NCI-H1436 treated with DMSO at 0.1 percent for 48 hours (cell line): Measurements from ENCODE around the gene MCRIP1.
A peak's percentile ranks its signal among the peaks of the same experiment; 100 is the strongest.
"Not testable (repeated sequence)": the region's sequence is repeated elsewhere in the genome, so short reads cannot be mapped to it uniquely, and the experiment has no call there.

ENCODE experiments used
- DNase-seq: peaks from one replicate; lab custom pipeline; 2025; lab: John Stamatoyannopoulos, UW

The MCRIP1 gene

GRCh38 chr17:81840826-81841778 lies 8.0 kb upstream of the MCRIP1 start:
- no peak for DNase-seq

- DNase-seq = not testable (repeated sequence)
Measured at GRCh38 chr17:81840059-81840458, 7.0 kb upstream of the MCRIP1 start.

GRCh38 chr17:81839301-81839700 lies 6.2 kb upstream of the MCRIP1 start:
- no peak for DNase-seq

GRCh38 chr17:81838753-81839255 lies 5.7 kb upstream of the MCRIP1 start:
- DNase-seq = no peak

- DNase-seq = no peak
Measured at GRCh38 chr17:81837641-81838040, 4.5 kb upstream of the MCRIP1 start.

- DNase-seq = no peak
Measured at GRCh38 chr17:81834831-81835267, 1.8 kb upstream of the MCRIP1 start, which contains the start of gene PPP1R27. Gene PPP1R27 (minus strand): TSS chr17:81835050. CDS start chr17:81834953, 97 bp downstream.

GRCh38 chr17:81833921-81834830 lies 1.1 kb upstream of the MCRIP1 start:
- DNase-seq = no peak

GRCh38 chr17:81832608-81833159 lies 407 bp downstream of the MCRIP1 start:
- no peak for DNase-seq

- DNase-seq = no peak
Measured at GRCh38 chr17:81831957-81832607, 1.0 kb downstream of the MCRIP1 start.

GRCh38 chr17:81831563-81831956 lies 1.5 kb downstream of the MCRIP1 start:
- no peak for DNase-seq

GRCh38 chr17:81829858-81830257 lies 3.2 kb downstream of the MCRIP1 start:
- no peak for DNase-seq

GRCh38 chr17:81828656-81829055 lies 4.4 kb downstream of the MCRIP1 start:
- no peak for DNase-seq

- DNase-seq = no peak
Measured at GRCh38 chr17:81825841-81826466, 7.1 kb downstream of the MCRIP1 start.

- DNase-seq = no peak
Measured at GRCh38 chr17:81824595-81824994, 8.5 kb downstream of the MCRIP1 start.

GRCh38 chr17:81823820-81824550 lies 9.1 kb downstream of the MCRIP1 start:
- DNase-seq = no peak

- no peak for DNase-seq
Measured at GRCh38 chr17:81822996-81823819, 9.9 kb downstream of the MCRIP1 start.

- DNase-seq = no peak
Measured at GRCh38 chr17:81822312-81822637, 10.8 kb downstream of the MCRIP1 start.

- peak; percentile 78 for DNase-seq
Measured at GRCh38 chr17:81821603-81822311, 11.3 kb downstream of the MCRIP1 start.

- DNase-seq = no peak
Measured at GRCh38 chr17:81821147-81821546, 11.9 kb downstream of the MCRIP1 start.
